Lower leg skin (tissue), 4 donors: ENCODE data around the gene ANO9. TPM values are rescaled to one million over a fixed set of nuclear protein-coding genes. Genes with fewer than 3 reads are reported as not detected.

Experiments
- DNase-seq, 2 donors: peaks; one replicate each; pipeline ENCODE4 v3.0.0-alpha.2; 2019; ENCODE audit warnings: low spot score in 2 of 2
- H3K4me3 ChIP-seq: fragments of 200-600 bp; sonication (generic); 2 replicates; pipeline ENCODE4 v1.5.1; 2017; ENCODE audit warnings: mild to moderate bottlenecking, low read depth; ENCODE audit not compliant: poor library complexity, severe bottlenecking
- POLR2A ChIP-seq, 2 donors: fragments of 450-650 bp; IDR thresholded peaks; one replicate each; pipeline ENCODE4 v1.6.1; 2016 to 2017; ENCODE audit warnings: antibody characterized with exemption in 2 of 2, mild to moderate bottlenecking in 1 of 2, moderate library complexity in 1 of 2
- WGBS, 2 donors: methylation state at CpG; one replicate each; pipeline ENCODE4 v1.1.5; 2018; 5-methylcytosine and 5-hydroxymethylcytosine counted together
- intact Hi-C: fragments of 100-400 bp; cut with DNase I; formaldehyde crosslinking; loops from one replicate; pipeline ENCODE4 v1.15.0; 2023; ENCODE audit warnings: low total_unique reads
- total RNA-seq, 4 donors: library from RNA; depleted of rRNA; stranded (reverse); fragments of >200 nt; gene quantifications; one replicate each; pipeline ENCODE4 v1.1.0, GENCODE V29; 2016
- TF ChIP-seq, protein P1 (sequence below), 3 donors: fragments of 450-650 bp; IDR thresholded peaks; one replicate each; pipeline ENCODE4 v1.5.1; 2016; ENCODE audit warnings: antibody characterized with exemption in 3 of 3, mild to moderate bottlenecking in 3 of 3, moderate library complexity in 2 of 3

Gene ANO9
- total RNA-seq, 4 donors from 2014 or later = 55.7 to 116 (median 92.1) TPM

DNA sequence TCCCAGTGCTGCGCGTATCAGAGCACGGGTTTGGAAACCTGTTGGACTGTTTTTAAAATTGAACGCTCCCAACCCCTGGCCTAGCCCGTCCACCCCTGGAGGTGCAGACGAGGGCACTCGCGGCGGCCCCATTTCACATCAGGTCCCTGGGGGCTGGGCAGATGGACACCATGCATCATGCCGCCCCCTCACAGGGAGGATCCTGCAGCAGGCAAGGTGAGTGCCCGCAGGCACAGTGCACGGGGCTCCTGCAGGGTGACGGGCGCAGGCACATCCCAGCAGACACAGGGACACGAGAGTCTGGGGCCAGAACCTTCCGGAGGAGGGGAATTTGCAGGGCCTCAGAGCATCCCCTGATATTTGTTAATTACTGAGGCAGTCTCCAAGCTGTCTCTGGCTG is 7.3 kb downstream of the ANO9 start:
- intact Hi-C loops = no loop called here
- 69 to 73% methylated on average over 16 of the region's 16 CpGs for WGBS, 2 donors
- TF ChIP-seq POLR2A (IDR thresholded peaks at IDR 0.05) = no peak
- TF ChIP-seq, protein P1, sequence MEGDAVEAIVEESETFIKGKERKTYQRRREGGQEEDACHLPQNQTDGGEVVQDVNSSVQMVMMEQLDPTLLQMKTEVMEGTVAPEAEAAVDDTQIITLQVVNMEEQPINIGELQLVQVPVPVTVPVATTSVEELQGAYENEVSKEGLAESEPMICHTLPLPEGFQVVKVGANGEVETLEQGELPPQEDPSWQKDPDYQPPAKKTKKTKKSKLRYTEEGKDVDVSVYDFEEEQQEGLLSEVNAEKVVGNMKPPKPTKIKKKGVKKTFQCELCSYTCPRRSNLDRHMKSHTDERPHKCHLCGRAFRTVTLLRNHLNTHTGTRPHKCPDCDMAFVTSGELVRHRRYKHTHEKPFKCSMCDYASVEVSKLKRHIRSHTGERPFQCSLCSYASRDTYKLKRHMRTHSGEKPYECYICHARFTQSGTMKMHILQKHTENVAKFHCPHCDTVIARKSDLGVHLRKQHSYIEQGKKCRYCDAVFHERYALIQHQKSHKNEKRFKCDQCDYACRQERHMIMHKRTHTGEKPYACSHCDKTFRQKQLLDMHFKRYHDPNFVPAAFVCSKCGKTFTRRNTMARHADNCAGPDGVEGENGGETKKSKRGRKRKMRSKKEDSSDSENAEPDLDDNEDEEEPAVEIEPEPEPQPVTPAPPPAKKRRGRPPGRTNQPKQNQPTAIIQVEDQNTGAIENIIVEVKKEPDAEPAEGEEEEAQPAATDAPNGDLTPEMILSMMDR (IDR thresholded peaks at IDR 0.05) = no peak
- DNase-seq = no peak
- no peak overlapping the region for H3K4me3 ChIP-seq

- DNase-seq = no peak
- H3K4me3 ChIP-seq = no peak overlapping the region
- TF ChIP-seq, protein P1 (IDR thresholded peaks at IDR 0.05) = no peak
- 87 to 91% methylated on average over 18 to 20 of the region's 20 CpGs for WGBS, 2 donors
- intact Hi-C loops = no loop called here
Observed at GRCh38 chr11:433641-434040, 8.2 kb downstream of the ANO9 start.

- DNase-seq = no peak
- TF ChIP-seq, protein P1 (IDR thresholded peaks at IDR 0.05) = no peak
- TF ChIP-seq POLR2A (IDR thresholded peaks at IDR 0.05) = no peak
- 89 to 92% methylated on average over 16 to 17 of the region's 17 CpGs for WGBS, 2 donors
- intact Hi-C loops = no loop called here
- H3K4me3 ChIP-seq = no peak overlapping the region
Observed at GRCh38 chr11:433111-433510, 8.7 kb downstream of the ANO9 start.

GRCh38 chr11:432501-433100 is 9.2 kb downstream of the ANO9 start:
- no peak overlapping the region for H3K4me3 ChIP-seq
- no peak for TF ChIP-seq POLR2A (IDR thresholded peaks at IDR 0.05)
- TF ChIP-seq, protein P1 (IDR thresholded peaks at IDR 0.05) = no peak
- DNase-seq = no peak
- 89 to 92% methylated on average over 20 of the region's 20 CpGs for WGBS, 2 donors
- intact Hi-C loops = no loop called here

- H3K4me3 ChIP-seq = no peak overlapping the region
- intact Hi-C loops = no loop called here
- no peak for TF ChIP-seq POLR2A (IDR thresholded peaks at IDR 0.05)
- TF ChIP-seq, protein P1 (IDR thresholded peaks at IDR 0.05) = no peak
- 78 to 96% methylated on average over 13 of the region's 13 CpGs for WGBS, 2 donors
- DNase-seq = no peak
Observed at GRCh38 chr11:431921-432320, 9.9 kb downstream of the ANO9 start.

DNA sequence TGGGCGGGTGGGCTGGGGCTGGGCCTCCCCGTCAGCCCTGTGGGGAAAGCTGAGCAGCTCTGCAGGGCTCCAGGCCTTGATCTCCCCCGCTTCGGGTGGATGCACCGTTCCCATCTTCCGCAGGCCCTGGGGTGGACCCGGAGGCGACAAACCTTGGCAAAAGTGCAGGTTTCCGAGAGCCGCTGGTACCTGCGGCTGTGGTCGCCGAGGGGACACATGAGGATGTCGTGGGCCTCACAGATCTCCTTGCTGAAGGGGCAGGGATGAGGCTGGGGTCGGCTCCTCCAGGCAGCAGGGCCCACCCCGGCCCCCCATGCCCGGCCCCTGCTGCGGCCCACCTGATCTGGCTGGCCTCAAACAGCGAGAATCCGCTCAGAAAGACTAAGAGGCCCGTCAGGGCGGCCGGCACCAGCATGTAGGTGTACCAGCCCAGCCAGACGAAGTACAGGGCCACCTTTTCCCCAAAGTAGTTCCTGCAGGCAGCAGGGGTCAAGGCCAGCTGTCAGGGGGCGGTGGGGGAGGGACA is 11.8 kb downstream of the ANO9 start:
- WGBS, 2 donors = 54 to 60% methylated on average over 22 to 24 of the region's 25 CpGs
- intact Hi-C loops = no loop called here

More for the DNA sequence above, 11.8 kb downstream of the ANO9 start:
- TF ChIP-seq, protein P1 (IDR thresholded peaks at IDR 0.05) = no peak
- no peak for TF ChIP-seq POLR2A (IDR thresholded peaks at IDR 0.05)
- no peak overlapping the region for H3K4me3 ChIP-seq
- DNase-seq = no peak
